Lung (tissue), 12 donors: ENCODE measurements around the gene EPB41L2. TPM values are rescaled to one million over a fixed set of nuclear protein-coding genes. Genes with fewer than 3 reads are reported as not detected.

Experiments
- ATAC-seq: fragments of 200-7000 bp; cut with Tn5 transposase; one replicate; pipeline ENCODE4 v1.9.1; 2020; ENCODE audit warnings: moderate number of reproducible peaks; ENCODE audit not compliant: insufficient read depth, low FRiP score
- DNase-seq, 3 donors: peaks; one replicate each; pipeline ENCODE4 v3.0.0-alpha.2; 2013 to 2017
- H3K27ac ChIP-seq, 2 donors: one replicate each; pipeline ENCODE4 v1.5.1; 2013; ENCODE audit warnings: mild to moderate bottlenecking in 2 of 2, moderate library complexity in 2 of 2, control low read depth in 1 of 2, inconsistent platforms in 1 of 2, low read depth in 1 of 2, low read length in 1 of 2
- H3K27me3 ChIP-seq, 3 donors: one replicate each; pipeline ENCODE4 v1.5.1; 2013; ENCODE audit warnings: low read length in 2 of 3; ENCODE audit not compliant: control insufficient read depth in 3 of 3, insufficient read depth in 3 of 3
- H3K36me3 ChIP-seq, 4 donors: one replicate each; pipeline ENCODE4 v1.5.1; 2013; ENCODE audit warnings: low read length in 4 of 4, mild to moderate bottlenecking in 1 of 4, moderate library complexity in 1 of 4; ENCODE audit not compliant: control insufficient read depth in 4 of 4, insufficient read depth in 4 of 4
- H3K4me1 ChIP-seq, 5 donors: one replicate each; pipeline ENCODE4 v1.5.1; 2013; ENCODE audit warnings: low read length in 5 of 5, mild to moderate bottlenecking in 2 of 5, moderate library complexity in 1 of 5; ENCODE audit not compliant: control insufficient read depth in 5 of 5, insufficient read depth in 5 of 5
- H3K4me3 ChIP-seq: one replicate; pipeline ENCODE4 v1.5.1; 2013; ENCODE audit warnings: mild to moderate bottlenecking, control low read depth, moderate library complexity
- H3K9ac ChIP-seq, 2 donors: one replicate each; pipeline ENCODE4 v1.5.1; 2013; ENCODE audit warnings: low read length in 2 of 2, control low read depth in 1 of 2; ENCODE audit not compliant: insufficient read depth in 1 of 2
- H3K9me3 ChIP-seq, 4 donors: one replicate each; pipeline ENCODE4 v1.5.1; 2013; ENCODE audit warnings: low read length in 3 of 4, mild to moderate bottlenecking in 1 of 4, moderate library complexity in 1 of 4; ENCODE audit not compliant: control insufficient read depth in 4 of 4, insufficient read depth in 3 of 4
- WGBS, 2 donors: extraction: QIAGEN DNeasy Blood & Tissue Kit; methylation state at CpG; one replicate each; pipeline ENCODE4 v1.1.7; 2013; 5-methylcytosine and 5-hydroxymethylcytosine counted together
- polyA plus RNA-seq, 2 donors: library from polyadenylated mRNA; stranded (reverse); fragments of 200-250 nt; gene quantifications; one replicate each; pipeline ENCODE4 v1.2.1, GENCODE V29; 2013
- total RNA-seq, 2 donors: library from RNA; depleted of rRNA in 1 of 2; stranded (reverse); fragments of >200 nt in 1 of 2; gene quantifications; one replicate each; pipeline ENCODE4 v1.2.1, GENCODE V29; 2014 to 2021
- TF ChIP-seq, protein P1 (sequence below): IDR thresholded peaks from 2 replicates; pipeline ENCODE4 v1.5.1; 2012; ENCODE audit warnings: mild to moderate bottlenecking; ENCODE audit errors: control extremely low read depth, extremely low read depth
- donor health status: control.
- donor health status: control.
- donor health status: Bipolar disorder and iron deficiency.
- donor health status: healthy.
- donor health status: DM: yes; HTN: yes; CAD: no.

The EPB41L2 gene
- total and polyA plus RNA-seq, 4 donors = 21.9 to 265 (median 52.7) TPM

- Histone ChIP-seq H3K27ac (no peak overlapping the region), H3K9me3 (no peaks in the 10 kb centered on the region), H3K9ac (no peak overlapping the region), H3K4me1 (peaks cover 6 to 78% (median 35%) of the 10 kb centered on the region in 5 donors), H3K27me3 (no peaks in the 10 kb centered on the region), H3K4me3 (no peak overlapping the region), H3K36me3 (no peaks in the 10 kb centered on the region)
- TF ChIP-seq, protein P1, sequence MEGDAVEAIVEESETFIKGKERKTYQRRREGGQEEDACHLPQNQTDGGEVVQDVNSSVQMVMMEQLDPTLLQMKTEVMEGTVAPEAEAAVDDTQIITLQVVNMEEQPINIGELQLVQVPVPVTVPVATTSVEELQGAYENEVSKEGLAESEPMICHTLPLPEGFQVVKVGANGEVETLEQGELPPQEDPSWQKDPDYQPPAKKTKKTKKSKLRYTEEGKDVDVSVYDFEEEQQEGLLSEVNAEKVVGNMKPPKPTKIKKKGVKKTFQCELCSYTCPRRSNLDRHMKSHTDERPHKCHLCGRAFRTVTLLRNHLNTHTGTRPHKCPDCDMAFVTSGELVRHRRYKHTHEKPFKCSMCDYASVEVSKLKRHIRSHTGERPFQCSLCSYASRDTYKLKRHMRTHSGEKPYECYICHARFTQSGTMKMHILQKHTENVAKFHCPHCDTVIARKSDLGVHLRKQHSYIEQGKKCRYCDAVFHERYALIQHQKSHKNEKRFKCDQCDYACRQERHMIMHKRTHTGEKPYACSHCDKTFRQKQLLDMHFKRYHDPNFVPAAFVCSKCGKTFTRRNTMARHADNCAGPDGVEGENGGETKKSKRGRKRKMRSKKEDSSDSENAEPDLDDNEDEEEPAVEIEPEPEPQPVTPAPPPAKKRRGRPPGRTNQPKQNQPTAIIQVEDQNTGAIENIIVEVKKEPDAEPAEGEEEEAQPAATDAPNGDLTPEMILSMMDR = no peak
- DNase-seq (peak in 1 of 3 donors; percentile 54), ATAC-seq (no peak)
- WGBS, 2 donors = 66 to 77% methylated on average over 12 of the region's 12 CpGs
These were observed 61.8 kb downstream of the EPB41L2 start for GRCh38 chr6:131001111-131001736.

DNA sequence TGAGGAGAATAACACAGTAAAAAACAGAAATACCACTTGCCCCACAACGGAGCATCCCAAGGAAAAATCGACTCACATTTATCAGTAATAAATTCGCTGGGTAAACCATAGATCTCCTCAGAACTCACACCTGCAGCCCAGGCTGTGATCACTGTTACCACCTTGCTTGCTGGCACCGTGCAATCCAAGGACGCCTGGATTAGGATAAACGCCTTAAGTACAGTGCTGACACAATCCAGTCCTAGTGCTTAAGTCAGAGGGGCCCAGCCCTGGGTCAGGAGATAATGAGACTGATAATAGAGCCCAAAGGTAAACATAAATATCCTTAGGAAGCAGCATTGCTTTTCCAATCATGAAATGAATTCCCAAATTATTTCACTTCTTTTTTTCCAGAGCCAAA is 62.5 kb downstream of the EPB41L2 start:
- peaks cover 6 to 82% (median 33%) of the 10 kb centered on the region in 5 donors for H3K4me1 ChIP-seq
- WGBS, 2 donors = 73 to 81% methylated on average over 6 of the region's 6 CpGs
- no peak overlapping the region for H3K27ac ChIP-seq
- H3K9ac ChIP-seq = no peak overlapping the region
- TF ChIP-seq, protein P1 = no peak
- ATAC-seq (no peak), DNase-seq (no peak)
- H3K4me3 ChIP-seq = no peak overlapping the region
- no peaks in the 10 kb centered on the region for H3K9me3 ChIP-seq
- no peaks in the 10 kb centered on the region for H3K36me3 ChIP-seq
- no peaks in the 10 kb centered on the region for H3K27me3 ChIP-seq

- no peak for ATAC-seq
- TF ChIP-seq, protein P1 = no peak
- H3K4me3 ChIP-seq = no peak overlapping the region
These were observed 65.8 kb downstream of the EPB41L2 start for GRCh38 chr6:130997061-130997753.

More at GRCh38 chr6:130997061-130997753, 65.8 kb downstream of the EPB41L2 start:
- no peak overlapping the region for H3K27ac ChIP-seq
- DNase-seq = peak in 2 of 3 donors; percentile 53 to 65
- peaks cover 5 to 53% (median 11%) of the 10 kb centered on the region in 5 donors for H3K4me1 ChIP-seq
- H3K9ac ChIP-seq = peak overlapping the region in 1 of 2 donors; percentile 52
- WGBS, 2 donors = 62 to 82% methylated on average over 6 of the region's 6 CpGs
- H3K9me3 ChIP-seq = no peaks in the 10 kb centered on the region
- no peaks in the 10 kb centered on the region for H3K27me3 ChIP-seq
- no peaks in the 10 kb centered on the region for H3K36me3 ChIP-seq
